ENCODE measurements around the gene COL12A1. TPM values are rescaled to one million over a fixed set of nuclear protein-coding genes. Genes with fewer than 3 reads are reported as not detected.
A peak's percentile ranks its signal among the peaks of the same experiment; 100 is the strongest.

Gene COL12A1
- 9.0 and 11.1 TPM in 2 replicates for total RNA-seq (2014; rRNA removed; shearing (Covaris generic))

DNA sequence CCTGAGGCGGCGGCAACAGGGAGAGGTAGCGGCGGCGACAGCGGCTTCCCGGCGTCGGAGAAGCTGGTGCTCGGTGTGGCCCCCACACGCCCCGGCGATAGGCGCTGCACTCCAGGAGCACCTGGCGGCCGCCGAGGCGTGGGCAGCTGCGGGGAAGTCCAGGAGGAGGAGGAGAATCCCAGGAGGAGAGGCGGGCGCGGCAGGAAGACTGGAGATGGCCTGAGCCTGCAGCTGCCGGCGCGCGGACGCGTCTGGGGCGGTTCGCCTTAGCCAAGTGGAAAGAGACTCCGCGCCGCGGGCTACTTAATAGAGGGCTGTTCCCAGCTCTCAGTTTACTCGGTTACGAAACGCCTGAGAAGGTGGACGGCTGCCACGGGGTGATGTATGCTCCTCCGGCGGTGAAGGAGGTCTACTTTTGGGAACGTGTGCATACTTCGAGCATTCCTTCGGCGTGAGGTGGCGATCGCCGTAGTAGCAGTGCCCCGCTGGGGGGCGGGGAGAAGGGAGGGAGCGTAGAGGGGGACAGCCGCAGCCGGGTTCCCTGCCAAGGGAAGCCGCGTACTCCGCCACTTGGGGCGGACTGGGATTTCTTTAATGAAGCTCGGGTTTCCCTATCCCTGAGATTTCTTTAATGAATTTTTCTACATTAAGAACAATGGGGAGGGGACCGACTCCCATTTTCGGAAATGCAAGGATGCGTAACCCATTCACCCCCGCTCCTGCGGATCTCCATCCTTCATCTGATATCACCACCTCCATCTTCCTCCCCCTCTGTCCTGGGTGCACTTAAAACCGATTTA is at the start of gene COL12A1:
Gene COL12A1, minus strand, starts transcription at position 278 of the 800 bp plus-strand sequence. CDS start 3,261 bp downstream, outside the sequence.
- peak; percentile 74 for DNase-seq (ENCODE audit: low spot score)

DNA sequence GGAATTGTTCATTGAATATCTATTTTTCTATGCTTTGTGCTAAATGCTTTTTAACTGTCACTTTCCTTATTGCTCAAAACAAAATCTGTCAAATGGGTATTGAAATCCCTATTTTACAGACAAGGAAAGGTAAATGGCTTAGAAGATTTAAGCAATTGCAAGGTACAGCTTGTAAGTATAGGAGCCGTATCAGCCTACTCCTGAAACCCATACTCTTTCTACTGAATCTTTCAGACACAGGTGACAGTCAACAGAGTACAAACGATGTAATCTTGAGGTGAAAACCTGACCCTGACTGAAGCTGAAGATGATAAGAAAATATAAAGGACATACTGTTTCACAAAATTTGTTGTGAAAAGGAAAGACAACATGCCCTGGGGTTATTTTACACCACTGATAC is 44.7 kb upstream of the COL12A1 start:
- DNase-seq (ENCODE audit: low spot score) = no peak

DNA sequence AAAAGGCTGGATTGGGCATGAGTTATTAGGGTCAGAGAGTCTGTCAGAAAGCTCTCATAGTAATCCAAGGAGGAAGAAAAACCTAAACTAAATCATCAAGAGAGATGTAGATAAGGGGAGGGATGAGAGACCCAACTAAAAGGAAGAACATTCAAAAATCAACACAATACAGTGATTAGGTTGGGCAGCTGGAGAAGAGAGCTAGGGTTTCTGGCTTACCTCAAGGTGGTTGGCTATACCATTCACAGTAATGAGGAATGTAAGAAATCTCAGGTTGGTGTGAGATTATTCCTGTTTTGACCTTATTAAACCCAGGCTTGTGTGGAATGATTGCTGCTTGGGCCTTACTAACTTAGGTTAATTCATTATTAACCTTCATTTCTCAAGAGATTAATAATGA is 44.0 kb upstream of the COL12A1 start:
- no peak for DNase-seq (ENCODE audit: low spot score)

DNA sequence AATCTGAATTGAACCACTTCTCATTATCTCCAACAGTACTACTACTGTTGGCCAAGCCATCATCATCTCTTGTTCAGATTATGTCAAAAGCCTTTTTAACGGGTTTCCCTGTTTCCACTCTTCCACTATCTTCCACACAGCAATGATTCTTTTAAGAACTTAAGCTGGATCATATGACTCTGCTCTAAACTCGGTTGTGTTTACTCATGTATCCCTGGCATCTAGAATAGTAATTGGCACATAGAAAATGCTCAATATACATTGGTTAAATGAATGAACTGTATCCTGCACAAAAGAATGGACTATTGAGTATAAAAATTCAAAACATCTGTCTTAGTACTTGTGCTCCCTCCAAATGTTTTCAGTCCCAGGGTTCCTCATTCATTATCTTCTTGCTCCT is 40.5 kb upstream of the COL12A1 start:
- DNase-seq (ENCODE audit: low spot score) = no peak

DNA sequence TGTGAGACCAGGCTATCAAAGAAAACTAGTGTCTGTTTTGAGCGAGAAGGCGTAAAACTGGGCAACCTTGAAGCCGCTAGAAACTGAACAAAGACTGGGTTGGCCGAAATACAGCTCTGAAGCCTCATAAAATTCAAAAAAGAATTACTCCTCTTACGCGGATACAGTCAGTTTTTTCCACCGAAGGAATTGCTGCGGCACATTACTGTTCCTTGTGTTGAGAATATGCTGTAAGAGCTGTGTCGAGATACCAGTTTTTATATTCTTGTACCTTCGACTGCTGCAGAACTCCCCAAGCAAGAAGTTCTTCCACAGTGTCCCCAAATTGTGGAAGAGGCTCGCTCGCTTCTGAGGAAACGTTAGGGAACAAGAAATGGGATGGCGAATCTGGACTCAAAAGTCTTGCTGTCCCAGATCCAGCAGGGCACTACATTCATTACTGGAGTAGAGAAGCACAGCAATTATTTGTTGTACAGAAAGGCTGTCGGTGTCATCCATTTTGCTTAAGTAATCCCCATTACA is 38.3 kb upstream of the COL12A1 start:
- DNase-seq (ENCODE audit: low spot score) = no peak

DNA sequence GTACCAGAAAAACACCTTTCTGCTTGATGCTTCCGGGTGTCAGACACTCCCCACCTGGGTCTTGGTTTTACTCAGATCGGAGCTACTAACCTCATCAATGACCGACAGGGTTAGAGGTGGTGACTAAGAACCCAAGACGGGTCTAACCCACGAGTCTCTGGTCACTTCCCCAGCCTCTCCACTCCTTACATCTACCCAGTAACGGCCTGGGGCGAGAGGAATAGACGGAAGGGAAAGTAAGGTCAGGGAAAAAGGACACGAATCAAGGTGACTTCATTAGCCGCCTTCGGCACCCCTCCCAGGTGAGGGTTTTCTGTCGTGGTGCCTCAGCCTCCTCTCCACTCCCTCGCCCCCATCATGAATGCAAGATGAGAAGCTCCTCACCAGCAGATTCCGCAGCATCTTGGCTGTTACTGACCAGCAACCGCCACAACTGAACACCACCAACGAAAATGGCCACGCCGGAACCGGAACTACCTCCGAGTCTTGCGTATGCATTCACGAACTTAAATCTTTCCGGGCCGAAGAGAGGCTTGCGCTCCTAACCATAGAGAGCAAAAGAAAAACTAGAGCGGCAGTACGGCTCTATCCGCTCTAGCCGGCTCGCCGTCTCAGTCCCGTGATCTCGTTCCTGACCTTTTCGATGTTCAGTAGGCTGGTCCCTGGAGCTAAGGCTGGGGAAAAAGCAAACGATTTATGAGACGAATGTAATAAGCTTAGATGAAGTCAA is 37.6 kb upstream of the COL12A1 start, which contains the start of gene COX7A2:
Gene COX7A2, minus strand, starts transcription at position 469 of the 730 bp plus-strand sequence. Its CDS starts 67 bp downstream, at position 402.
- peak; percentile 92 for DNase-seq (ENCODE audit: low spot score)

DNA sequence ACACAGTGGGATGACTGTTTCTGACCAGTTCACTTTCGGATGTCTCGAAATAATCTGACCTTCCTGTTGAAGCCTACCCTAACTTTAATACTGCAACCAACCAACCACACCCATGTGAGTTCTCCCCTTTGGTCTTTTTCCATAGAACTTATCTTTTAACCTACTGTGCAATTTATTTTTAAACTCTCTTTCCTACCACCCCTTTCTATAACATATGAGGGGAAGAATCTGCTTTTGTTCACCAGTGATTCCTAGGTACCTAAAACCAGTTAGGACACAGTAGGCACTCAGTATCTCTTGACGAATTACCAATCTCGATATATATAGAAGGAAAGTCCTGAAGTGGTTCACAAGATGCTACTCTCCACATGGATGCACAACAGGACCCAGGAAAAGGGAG is 30.8 kb upstream of the COL12A1 start:
- no peak for DNase-seq (ENCODE audit: low spot score)

DNA sequence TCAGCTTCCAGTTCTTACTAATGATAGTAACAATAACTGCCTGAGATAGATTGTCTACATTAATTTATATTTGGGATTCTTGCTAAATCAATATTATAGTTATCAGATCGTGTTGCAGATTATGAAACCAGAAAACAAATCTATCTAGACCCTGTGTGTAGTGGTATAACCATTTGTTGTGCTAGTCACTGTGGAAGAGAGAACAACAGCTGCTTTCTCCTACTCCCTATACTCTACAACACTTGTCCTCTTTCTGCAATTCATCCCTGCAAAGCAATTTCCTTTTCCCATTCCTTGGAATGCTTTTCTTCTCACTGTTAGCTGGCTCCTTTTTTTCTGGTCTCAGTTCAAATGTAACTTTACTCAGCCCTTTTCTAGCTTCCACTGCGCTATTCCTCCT is 29.4 kb upstream of the COL12A1 start:
- no peak for DNase-seq (ENCODE audit: low spot score)

DNA sequence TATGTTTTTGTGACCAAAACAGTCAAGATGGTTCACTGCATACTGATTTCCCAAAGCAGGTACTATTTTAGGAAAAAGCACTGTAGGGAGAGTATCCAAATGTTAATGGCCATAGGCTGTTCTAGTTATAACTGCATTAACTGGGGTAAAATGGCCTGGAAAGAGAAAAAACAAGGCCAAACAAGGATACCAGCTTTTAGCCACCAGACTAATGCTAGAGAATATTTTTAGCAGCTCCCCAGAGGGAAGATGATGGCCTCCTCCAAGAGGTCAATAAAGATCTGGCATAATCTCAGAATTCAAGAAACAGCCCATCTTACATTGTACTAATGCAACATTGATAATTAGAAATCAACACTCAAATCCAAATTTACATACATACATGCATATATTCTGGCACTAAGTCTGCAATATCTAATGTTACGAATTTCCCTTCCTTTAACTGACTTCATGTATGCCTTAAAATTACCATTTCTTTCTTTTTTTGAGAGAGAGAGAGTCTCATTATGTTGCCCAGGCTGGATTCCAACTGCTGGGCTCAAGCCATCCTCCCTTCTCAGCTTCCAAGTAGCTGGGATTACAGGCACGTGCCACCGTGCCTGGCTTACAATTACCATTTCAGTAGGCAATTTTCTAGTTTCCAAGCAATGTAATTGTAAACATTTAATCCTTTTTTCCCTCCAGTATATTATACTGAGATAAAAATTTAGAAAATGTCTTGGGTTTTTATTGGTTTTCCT is 28.4 kb upstream of the COL12A1 start:
- no peak for DNase-seq (ENCODE audit: low spot score)

DNA sequence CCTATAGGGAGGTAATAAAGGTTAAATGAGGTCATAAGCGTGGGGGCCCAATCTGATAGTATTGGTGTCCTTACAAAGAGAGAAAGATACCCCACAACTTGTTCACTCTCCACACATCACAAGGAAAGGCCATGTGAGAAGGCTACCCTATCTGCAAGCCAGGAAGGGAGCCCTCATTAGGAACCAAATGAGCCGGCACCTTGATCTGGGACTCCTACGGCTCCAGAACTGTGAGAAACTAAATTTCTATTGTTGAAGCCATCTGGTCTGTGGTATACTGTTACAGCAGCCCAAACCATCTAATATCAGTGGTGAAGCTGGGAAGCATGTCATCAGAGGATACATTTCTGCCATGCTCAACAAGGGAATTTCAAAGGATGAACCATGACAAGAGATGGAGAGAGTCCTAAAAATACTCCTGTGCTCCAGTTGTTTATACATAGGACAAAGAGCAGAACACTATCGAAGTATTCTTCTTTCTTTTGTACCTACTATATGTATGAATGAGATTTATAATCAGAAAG is 27.3 kb upstream of the COL12A1 start:
- DNase-seq (ENCODE audit: low spot score) = no peak

DNA sequence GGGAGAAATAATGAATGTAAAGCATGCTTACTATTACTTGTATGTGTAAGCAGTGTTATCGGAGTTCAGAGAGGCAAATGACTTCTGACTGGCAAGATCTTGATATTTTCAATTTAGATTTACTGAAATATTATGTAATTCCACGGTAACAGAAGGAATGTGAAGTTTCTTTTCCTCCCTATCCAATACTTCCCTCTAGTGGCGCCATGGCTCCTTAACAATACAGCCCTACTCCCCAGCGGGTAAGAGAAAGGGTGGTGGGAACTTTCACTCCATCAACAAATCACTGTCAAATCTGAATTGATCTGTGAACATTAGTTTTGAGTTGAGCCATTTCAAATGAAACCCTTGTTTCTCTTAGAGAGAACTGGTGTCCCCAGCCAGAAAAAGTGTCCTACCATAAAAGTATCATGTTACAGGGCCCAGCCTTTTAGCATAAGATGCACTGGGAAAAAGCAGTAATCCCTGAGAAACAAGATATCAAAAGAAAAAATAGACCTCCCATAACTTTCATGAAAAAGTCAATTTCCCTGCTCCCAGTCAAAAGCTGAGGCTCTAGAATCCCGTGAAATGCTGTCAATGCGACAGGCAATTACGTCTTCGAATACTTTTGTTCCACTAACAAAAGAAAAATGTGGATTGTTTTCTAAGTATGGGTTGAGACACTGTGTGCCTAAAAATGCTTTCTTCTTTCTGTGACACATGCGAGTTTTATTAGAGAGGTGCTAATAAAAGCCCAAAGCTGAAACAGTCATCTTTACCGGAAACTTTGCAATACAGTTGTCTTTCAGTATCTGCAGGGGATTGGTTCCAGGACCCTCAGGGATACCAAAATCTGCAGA is 24.9 kb upstream of the COL12A1 start:
- DNase-seq (ENCODE audit: low spot score) = peak; percentile 46

DNA sequence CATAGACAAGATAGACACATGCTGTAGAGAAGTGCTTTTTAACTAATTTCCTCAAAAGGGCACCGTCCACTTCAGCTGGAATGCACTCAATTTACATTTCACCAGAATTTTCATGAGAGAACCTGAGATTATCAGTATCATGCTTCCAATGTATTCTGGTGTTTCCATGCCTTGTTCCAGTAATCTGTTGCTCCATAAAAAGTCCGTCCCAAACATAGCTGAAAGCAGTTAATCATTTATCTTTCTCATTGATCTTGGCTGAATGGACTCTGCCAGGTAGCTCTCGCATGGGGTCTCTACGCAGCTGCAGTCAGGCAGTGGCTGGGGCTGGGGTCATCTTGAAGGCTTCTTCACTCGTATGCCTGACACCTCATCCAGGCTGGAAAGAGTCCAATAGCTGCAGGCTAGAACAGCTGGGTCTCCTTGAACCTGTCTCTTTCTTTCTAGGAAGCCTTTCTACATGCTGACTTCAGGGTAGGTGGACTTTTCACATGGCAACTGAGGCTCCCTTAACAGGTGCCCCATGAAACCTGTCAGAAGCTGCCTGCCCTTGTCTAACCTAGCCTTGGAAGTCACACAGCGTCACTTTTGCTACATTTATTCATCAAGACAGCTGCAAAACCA is 18.6 kb upstream of the COL12A1 start:
- DNase-seq (ENCODE audit: low spot score) = no peak

DNA sequence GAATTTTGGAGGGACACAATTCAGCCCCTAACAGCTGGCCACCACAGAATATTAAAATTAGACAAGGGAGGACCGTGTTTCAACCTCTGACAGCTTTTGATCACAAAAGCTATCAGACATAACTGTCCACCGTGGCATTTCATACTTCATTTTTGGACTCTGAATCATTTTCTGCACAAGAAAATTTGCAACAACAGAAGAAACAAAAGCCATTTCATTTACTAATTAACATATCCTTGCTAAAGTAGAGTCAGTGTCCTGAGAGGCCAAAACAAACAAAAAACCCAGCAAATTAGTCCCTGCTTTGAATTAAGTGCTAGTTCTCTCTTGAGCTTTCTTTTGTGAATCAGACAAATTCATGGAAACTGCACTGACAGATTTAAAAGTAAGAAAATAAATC is 17.6 kb upstream of the COL12A1 start:
- no peak for DNase-seq (ENCODE audit: low spot score)

DNA sequence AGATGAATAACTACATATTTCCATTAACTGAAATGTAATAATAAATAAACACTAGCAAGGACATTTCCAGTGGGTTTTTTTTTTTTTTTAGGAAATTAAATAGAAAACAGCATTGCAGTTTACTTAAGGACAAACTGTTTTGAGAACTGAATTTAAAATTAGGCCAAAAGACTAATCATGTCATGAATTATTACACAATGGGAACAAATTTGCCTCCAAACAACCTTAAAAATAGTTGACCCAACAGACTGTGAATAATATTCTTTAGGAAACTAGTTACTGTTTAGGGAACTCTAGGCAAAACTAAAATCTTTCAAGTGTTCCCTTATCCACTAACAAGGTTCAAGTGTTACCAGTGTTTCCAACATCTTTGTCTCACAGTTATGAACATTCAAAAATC is 16.4 kb upstream of the COL12A1 start:
- no peak for DNase-seq (ENCODE audit: low spot score)

DNA sequence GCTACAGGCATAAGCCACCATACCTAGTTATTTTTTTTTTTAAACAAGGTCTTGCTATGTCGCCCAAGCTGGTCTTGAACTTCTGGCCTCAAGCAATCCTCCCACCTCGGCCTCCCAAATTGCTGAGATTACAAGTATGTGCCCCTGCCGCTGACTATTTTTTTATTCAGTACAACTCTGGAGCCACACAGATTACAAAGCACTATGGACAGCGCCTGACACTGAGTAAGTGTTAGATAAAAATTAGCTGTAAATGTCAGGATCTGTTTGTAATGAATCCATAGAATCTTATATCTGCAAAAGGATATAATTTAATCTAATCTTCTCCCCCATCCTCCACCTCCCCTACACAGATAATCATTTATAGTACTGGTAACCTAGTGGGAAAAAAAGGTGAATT is 15.3 kb upstream of the COL12A1 start:
- DNase-seq (ENCODE audit: low spot score) = no peak

DNA sequence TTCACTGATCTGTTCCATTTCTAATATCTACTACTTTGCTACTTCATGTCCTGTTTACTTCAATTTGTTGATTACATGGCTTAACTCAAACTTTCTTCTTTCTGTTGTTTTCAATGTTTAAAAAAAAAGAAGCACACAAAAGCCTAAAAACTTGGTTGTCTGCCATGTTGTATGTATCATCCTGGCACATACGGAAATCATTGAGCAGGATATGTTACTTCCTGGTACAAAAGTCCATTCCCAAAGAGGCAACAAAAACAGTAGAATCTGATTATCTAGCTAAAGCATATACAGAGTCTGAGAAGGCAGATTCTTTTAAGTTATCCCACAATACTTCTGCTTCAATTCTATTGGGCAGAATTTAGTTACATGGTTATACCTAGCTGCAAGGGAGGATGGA is 14.5 kb upstream of the COL12A1 start:
- DNase-seq (ENCODE audit: low spot score) = no peak

DNA sequence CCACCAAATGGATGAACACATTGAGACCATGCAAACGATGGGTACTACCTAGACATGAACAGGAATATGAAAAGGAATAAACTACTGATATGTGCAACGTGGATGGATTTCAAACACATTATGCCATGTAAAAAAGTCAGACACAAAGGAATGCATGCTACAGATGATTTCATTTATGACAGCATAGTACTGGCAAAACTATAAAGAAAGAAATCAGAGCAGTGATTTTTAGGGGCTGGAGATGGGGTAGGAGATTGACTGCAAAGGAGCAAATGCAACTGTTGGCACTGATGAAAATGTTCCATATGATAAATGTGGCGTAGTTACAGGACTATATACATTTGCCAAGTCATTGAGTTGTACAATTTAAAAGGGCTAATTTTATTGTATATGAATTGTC is 13.4 kb upstream of the COL12A1 start:
- no peak for DNase-seq (ENCODE audit: low spot score)

DNA sequence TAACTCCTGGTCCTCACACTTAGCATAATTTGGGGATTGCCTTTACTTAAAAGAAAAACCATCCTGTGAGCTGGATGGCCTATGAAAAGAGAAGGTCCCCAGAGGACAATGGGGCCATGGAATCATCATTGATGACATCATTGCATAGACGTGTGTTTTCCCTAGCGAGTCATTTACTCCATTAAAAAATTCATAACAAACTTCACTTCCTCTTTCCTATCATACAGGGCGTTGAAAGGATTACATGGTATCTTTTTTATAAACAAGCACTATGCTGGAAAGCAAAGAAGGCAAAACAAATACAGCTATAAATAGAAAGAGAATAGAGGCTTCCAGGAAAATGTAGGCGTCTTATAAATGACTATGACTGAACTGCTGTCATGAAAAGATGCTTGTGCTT is 11.3 kb upstream of the COL12A1 start:
- peak; percentile 25 for DNase-seq (ENCODE audit: low spot score)

DNA sequence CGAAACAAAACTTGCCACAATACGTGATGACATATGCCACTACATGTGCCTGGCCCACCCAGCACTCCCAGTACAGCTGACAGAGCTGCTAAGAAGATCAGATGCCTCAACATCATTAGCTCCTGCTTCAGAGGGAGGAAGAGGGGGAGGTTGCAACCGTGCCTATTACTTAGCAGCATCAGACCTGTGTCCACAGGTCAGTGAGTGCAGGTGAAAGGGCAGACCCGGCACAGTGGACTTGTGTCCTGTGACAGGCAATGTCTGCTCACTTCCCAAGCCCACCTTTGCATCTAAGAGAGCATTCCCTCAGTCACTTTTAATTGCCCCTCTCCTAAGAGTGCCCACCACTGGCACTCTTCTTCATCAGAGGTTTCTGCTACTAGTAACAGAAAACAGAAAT is 9.4 kb upstream of the COL12A1 start:
- DNase-seq (ENCODE audit: low spot score) = no peak

DNA sequence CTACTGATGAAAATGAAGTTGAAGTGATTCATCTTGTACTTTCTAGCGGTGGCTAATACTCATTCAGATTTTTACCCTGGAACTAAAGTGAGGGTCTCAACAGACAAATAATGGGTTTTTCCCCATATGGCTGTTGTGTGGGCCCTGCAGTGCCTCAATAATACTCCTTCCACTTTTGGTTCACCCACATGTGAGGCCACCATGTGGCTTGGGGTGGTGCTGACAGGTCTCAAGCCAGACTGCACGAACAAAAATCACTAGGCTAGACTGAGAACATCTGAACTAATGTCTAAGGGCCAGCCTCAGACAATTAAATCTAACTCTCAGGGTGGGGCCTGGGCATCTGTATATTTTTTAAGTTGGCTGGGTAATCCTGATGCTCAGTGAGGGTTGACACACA is 7.9 kb upstream of the COL12A1 start:
- DNase-seq (ENCODE audit: low spot score) = no peak

DNA sequence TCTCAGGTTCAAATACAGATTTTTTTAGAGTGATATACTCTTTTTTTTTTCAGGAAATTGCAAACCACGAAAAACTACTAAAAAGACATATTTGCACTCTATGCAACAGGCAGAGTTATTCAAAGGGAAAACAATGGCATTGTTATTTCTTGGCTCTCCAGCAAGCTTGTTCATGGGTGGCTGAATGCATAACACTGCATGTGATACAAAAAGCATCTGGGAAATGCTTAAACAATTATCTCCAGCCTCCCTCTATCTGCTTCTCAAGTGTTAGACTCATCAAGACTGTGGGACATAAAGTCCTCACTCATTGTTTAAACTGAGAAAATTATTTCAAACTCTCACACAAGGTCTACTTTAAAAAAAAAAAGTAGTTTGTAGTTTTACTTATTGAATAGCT is 7.3 kb upstream of the COL12A1 start:
- no peak for DNase-seq (ENCODE audit: low spot score)
